Thoracic aorta (tissue), 2 donors: ENCODE data around the gene TBC1D1. TPM values are rescaled to one million over a fixed set of nuclear protein-coding genes. Genes with fewer than 3 reads are reported as not detected.

Experiments used
- ATAC-seq: fragments of 150-250 bp; one replicate; pipeline ENCODE4 v1.8.0; 2017; ENCODE audit warnings: low read depth; ENCODE audit not compliant: insufficient number of reproducible peaks, low FRiP score
- DNase-seq: peaks from one replicate; pipeline ENCODE4 v3.0.0-alpha.2; 2020; ENCODE audit warnings: low spot score
- H3K27ac ChIP-seq, 2 donors: fragments of 200-600 bp; sonication (generic); 1 replicate in 1 of 2; 2 replicates in 1 of 2; pipeline ENCODE4 v1.5.1; 2016; ENCODE audit warnings: mild to moderate bottlenecking in 2 of 2, moderate library complexity in 2 of 2
- H3K27me3 ChIP-seq: fragments of 200-600 bp; sonication (generic); replicated peaks from 2 replicates; pipeline ENCODE4 v1.6.0; 2016; ENCODE audit warnings: mild to moderate bottlenecking; ENCODE audit not compliant: insufficient read depth
- H3K36me3 ChIP-seq: fragments of 200-600 bp; sonication (generic); one replicate; pipeline ENCODE4 v1.5.1; 2016
- H3K4me1 ChIP-seq, 2 donors: fragments of 200-600 bp; sonication (generic); 1 replicate in 1 of 2; 2 replicates in 1 of 2; pipeline versions ENCODE4 v1.5.1 to v1.6.0; 2016; ENCODE audit warnings: low read depth in 2 of 2, mild to moderate bottlenecking in 1 of 2; ENCODE audit not compliant: control insufficient read depth in 1 of 2
- H3K4me3 ChIP-seq: fragments of 200-600 bp; sonication (generic); 2 replicates; pipeline ENCODE4 v1.5.1; 2016; ENCODE audit warnings: mild to moderate bottlenecking
- H3K9me3 ChIP-seq: fragments of 200-600 bp; sonication (generic); 2 replicates; pipeline ENCODE4 v1.5.1; 2016
- total RNA-seq, 2 donors: library from RNA; depleted of rRNA; stranded (reverse); fragments of >200 nt; gene quantifications; one replicate each; pipeline versions ENCODE4 v1.1.0 to v1.2.3, GENCODE V29; 2016
- TF ChIP-seq, protein P1 (sequence below): fragments of 200-600 bp; sonication (generic); IDR thresholded peaks from one replicate; pipeline ENCODE4 v1.5.1; 2019; ENCODE audit warnings: antibody characterized with exemption

The TBC1D1 gene
- total RNA-seq, 2 donors from 2014 or later = 152 to 206 TPM

DNA sequence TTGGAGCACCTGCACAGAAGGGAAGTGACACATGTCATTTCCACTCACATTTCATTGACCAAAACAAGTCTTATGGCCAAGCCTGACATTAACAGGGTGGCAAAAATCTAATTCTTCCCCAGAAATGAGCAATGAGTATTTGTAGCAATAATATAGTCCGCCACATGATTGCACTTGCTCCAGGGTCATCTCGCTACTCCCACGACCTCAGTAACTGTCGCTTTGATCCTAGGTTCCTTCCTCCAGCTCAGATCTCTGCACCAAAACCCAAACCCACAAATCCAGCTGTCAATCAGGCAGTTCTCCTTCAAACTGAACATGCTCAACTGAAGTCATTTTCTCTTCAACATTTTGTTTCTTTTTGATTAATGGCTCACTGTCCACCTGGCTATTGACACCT, 44.1 kb downstream of the TBC1D1 start:
- Histone ChIP-seq H3K27ac (no peak overlapping the region), H3K4me1 (peaks cover 8 to 21% of the 10 kb centered on the region in 2 donors), H3K4me3 (no peak overlapping the region), H3K27me3 (no peaks in the 10 kb centered on the region), H3K36me3 (peaks cover 2% of the 10 kb centered on the region), H3K9me3 (no peaks in the 10 kb centered on the region)
- no peak for DNase-seq
- TF ChIP-seq, protein P1, sequence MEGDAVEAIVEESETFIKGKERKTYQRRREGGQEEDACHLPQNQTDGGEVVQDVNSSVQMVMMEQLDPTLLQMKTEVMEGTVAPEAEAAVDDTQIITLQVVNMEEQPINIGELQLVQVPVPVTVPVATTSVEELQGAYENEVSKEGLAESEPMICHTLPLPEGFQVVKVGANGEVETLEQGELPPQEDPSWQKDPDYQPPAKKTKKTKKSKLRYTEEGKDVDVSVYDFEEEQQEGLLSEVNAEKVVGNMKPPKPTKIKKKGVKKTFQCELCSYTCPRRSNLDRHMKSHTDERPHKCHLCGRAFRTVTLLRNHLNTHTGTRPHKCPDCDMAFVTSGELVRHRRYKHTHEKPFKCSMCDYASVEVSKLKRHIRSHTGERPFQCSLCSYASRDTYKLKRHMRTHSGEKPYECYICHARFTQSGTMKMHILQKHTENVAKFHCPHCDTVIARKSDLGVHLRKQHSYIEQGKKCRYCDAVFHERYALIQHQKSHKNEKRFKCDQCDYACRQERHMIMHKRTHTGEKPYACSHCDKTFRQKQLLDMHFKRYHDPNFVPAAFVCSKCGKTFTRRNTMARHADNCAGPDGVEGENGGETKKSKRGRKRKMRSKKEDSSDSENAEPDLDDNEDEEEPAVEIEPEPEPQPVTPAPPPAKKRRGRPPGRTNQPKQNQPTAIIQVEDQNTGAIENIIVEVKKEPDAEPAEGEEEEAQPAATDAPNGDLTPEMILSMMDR = no peak
- no peak for ATAC-seq

DNA sequence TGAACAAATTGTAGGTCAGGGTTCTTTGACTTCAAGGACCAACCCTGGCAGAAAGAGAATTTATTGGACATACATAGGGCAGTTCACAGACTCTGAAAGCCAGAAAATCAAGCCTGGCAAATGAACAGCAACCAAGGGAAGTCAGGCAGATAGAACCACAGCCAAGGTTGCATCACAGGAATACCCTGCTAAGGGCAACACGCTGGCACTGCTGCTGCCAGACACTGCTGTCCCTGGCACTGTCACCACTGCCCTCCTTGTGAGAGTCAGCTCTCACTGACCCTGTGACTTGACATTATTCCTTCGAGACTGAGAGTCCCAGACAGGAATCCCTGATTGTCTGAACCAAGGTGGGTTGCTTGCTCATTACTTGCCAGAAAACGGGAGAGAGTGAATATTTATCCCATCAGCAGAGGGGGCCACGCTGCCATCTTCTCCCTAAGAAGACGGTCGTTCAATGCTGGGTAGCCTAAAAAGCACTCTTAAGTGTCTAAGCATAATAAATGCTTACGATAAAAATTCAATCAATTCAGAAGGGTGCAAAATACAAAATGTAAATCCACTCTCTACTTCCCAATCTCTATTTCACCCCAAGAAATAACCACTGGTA, 46.1 kb downstream of the TBC1D1 start:
- no peaks in the 10 kb centered on the region for H3K9me3 ChIP-seq
- ATAC-seq (no peak), DNase-seq (no peak)
- H3K4me1 ChIP-seq = peaks cover 3 to 16% of the 10 kb centered on the region in 2 donors
- no peak overlapping the region for H3K4me3 ChIP-seq
- no peaks in the 10 kb centered on the region for H3K27me3 ChIP-seq
- H3K27ac ChIP-seq = no peak overlapping the region
- peaks cover 2% of the 10 kb centered on the region for H3K36me3 ChIP-seq
- TF ChIP-seq, protein P1 = no peak

DNA sequence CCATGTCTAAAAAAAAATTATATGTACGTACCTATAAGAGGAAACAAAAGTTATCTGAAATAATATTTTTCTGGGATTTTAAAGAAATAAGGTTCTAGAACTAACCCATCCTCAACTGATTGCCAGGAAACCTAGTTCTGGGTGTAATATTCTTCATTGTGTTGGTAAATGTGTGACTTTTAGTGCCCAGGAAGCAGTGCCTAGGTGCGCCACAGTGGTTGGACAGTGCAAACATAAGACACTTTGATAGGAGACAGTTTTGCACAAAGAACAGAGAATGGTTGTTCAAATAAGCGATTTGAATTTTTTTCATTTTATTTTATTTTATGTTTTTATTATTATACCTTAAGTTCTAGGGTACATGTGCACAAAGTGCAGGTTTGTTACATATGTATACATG, 47.3 kb downstream of the TBC1D1 start:
- Histone ChIP-seq H3K9me3 (no peaks in the 10 kb centered on the region), H3K27ac (no peak overlapping the region), H3K27me3 (no peaks in the 10 kb centered on the region), H3K4me1 (peaks cover 0 to 12% of the 10 kb centered on the region in 2 donors), H3K36me3 (peaks cover 2% of the 10 kb centered on the region), H3K4me3 (no peak overlapping the region)
- ATAC-seq (no peak), DNase-seq (no peak)
- TF ChIP-seq, protein P1 = no peak

DNA sequence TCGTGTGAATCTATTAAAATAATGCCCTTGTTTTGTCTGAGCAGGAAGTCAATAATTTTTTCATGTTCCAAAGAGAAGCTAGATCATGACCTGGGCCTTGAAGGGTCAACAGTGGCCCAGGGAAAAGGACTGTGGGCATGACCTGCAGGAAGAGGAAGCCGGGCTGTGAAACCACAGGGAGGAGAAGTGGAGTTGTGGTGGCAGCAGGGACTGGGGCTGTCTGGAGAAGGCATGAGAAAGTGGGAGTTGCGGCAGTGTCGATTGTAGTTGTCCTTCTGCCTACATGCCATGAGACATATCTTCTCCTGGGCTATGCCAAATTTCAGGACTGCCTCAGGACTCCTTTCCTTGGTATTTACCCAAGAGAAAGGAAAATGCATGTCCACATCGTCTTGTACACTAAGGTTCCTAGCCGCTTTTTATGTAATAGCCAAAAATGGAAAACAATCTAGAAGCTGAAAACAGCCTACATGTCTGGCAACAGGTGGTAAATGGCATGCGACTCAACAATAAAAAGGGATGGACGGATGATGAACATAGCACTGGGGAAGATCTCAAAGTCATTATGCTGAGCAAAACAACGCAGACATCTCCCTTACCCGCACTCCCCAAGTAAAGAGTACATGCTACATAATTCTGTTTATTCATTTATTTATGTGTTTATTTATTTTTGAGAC, 55.8 kb downstream of the TBC1D1 start:
- no peak for DNase-seq
- Histone ChIP-seq H3K4me1 (peaks cover 9 to 22% of the 10 kb centered on the region in 2 donors), H3K36me3 (no peaks in the 10 kb centered on the region), H3K27ac (no peak overlapping the region), H3K27me3 (no peaks in the 10 kb centered on the region), H3K4me3 (no peak overlapping the region), H3K9me3 (no peaks in the 10 kb centered on the region)
- no peak for ATAC-seq
- TF ChIP-seq, protein P1 = no peak

DNA sequence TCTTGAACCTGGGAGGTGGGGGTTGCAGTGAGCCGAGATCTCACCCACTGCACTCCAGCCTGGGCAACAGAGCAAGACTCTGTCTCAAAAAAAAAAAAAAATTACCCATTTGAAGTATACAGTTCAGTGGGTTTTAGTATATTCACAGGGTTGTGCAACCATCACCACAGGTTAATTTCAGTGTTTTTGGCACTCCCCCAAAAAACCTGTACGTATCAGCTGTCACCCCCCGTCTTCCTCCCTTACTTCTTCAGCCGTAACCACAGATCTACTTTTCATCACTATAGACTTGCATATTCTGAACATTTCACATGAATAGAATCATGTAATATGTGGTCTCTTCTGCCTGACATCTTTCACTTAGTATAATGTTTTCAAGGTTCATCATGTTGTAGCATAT, 57.7 kb downstream of the TBC1D1 start:
- H3K36me3 ChIP-seq = peaks cover 9% of the 10 kb centered on the region
- ATAC-seq = no peak
- peaks cover 9 to 22% of the 10 kb centered on the region in 2 donors for H3K4me1 ChIP-seq
- TF ChIP-seq, protein P1 = no peak
- no peak overlapping the region for H3K27ac ChIP-seq
- no peak for DNase-seq
- no peak overlapping the region for H3K4me3 ChIP-seq
- no peaks in the 10 kb centered on the region for H3K9me3 ChIP-seq
- H3K27me3 ChIP-seq = no peaks in the 10 kb centered on the region
